ENCODE data around the gene TUBG1. TPM values are rescaled to one million over a fixed set of nuclear protein-coding genes. Genes with fewer than 3 reads are reported as not detected.

Gene TUBG1
- polyA plus RNA-seq, 1 of the 3 experiments (the other 2 are of a cell fraction) = 145 TPM

- TF ChIP-seq REST (IDR thresholded peaks at IDR 0.05; ENCODE audit: low read depth, low read length) = no peak
- no peak for TF ChIP-seq RAD21 (IDR thresholded peaks at IDR 0.05; ENCODE audit: low read length)
- no peak for TF ChIP-seq EZH2phosphoT487 (IDR thresholded peaks at IDR 0.05; ENCODE audit: borderline replicate concordance, low read depth)
- no peak for TF ChIP-seq FOXJ3 (CRISPR knock-in tag; IDR thresholded peaks at IDR 0.05)
- TF ChIP-seq, protein P1, sequence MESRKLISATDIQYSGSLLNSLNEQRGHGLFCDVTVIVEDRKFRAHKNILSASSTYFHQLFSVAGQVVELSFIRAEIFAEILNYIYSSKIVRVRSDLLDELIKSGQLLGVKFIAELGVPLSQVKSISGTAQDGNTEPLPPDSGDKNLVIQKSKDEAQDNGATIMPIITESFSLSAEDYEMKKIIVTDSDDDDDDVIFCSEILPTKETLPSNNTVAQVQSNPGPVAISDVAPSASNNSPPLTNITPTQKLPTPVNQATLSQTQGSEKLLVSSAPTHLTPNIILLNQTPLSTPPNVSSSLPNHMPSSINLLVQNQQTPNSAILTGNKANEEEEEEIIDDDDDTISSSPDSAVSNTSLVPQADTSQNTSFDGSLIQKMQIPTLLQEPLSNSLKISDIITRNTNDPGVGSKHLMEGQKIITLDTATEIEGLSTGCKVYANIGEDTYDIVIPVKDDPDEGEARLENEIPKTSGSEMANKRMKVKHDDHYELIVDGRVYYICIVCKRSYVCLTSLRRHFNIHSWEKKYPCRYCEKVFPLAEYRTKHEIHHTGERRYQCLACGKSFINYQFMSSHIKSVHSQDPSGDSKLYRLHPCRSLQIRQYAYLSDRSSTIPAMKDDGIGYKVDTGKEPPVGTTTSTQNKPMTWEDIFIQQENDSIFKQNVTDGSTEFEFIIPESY (IDR thresholded peaks at IDR 0.05; ENCODE audit: borderline replicate concordance, low read depth) = no peak
- no peak for TF ChIP-seq TAF1 (IDR thresholded peaks at IDR 0.05; ENCODE audit: borderline replicate concordance, low read depth, low read length)
- TF ChIP-seq YY1 (IDR thresholded peaks at IDR 0.05; ENCODE audit: low read depth) = no peak
- TF ChIP-seq, protein P2, sequence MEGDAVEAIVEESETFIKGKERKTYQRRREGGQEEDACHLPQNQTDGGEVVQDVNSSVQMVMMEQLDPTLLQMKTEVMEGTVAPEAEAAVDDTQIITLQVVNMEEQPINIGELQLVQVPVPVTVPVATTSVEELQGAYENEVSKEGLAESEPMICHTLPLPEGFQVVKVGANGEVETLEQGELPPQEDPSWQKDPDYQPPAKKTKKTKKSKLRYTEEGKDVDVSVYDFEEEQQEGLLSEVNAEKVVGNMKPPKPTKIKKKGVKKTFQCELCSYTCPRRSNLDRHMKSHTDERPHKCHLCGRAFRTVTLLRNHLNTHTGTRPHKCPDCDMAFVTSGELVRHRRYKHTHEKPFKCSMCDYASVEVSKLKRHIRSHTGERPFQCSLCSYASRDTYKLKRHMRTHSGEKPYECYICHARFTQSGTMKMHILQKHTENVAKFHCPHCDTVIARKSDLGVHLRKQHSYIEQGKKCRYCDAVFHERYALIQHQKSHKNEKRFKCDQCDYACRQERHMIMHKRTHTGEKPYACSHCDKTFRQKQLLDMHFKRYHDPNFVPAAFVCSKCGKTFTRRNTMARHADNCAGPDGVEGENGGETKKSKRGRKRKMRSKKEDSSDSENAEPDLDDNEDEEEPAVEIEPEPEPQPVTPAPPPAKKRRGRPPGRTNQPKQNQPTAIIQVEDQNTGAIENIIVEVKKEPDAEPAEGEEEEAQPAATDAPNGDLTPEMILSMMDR (IDR thresholded peaks at IDR 0.05) = no peak
- TF ChIP-seq RCOR1 (IDR thresholded peaks at IDR 0.05; ENCODE audit: low read length) = no peak
- no peak for TF ChIP-seq POLR2AphosphoS5 (IDR thresholded peaks at IDR 0.05; ENCODE audit: low read depth, low read length)
- TF ChIP-seq CHD2 (IDR thresholded peaks at IDR 0.05; ENCODE audit: low read length, partially characterized antibody) = no peak
- no peak for TF ChIP-seq MAX (IDR thresholded peaks at IDR 0.05; ENCODE audit: low read depth)
- TF ChIP-seq SIN3A (IDR thresholded peaks at IDR 0.05; ENCODE audit: borderline replicate concordance, low read depth, low read length) = no peak
- no peak for TF ChIP-seq SMC3 (IDR thresholded peaks at IDR 0.05; ENCODE audit: low read depth, low read length)
- Histone ChIP-seq H2AFZ (ENCODE audit: low read depth) (no peak overlapping the region), H3K27ac (ENCODE audit: low read depth in 2 of 2, low read length in 1 of 2) (no peak overlapping the region), H3K36me3 (replicated peaks in 1 of 2; ENCODE audit: control insufficient read depth in 1 of 2, insufficient read depth in 2 of 2, low read length in 1 of 2) (peaks cover 44 to 53% of the 10 kb centered on the region in 2 experiments), H3K9me2 (no peaks in the 10 kb centered on the region), H3K27me3 (ENCODE audit: insufficient read depth) (no peaks in the 10 kb centered on the region), H3K79me2 (ENCODE audit: insufficient read depth) (peaks cover 13% of the 10 kb centered on the region; the same call in 1 of the 2 replicates), H4K20me1 (ENCODE audit: insufficient read depth) (no peaks in the 10 kb centered on the region), H3K4me3 (ENCODE audit: low read depth in 2 of 2, low read length in 1 of 2) (no peak overlapping the region), H3F3A (replicated peaks; ENCODE audit: insufficient read depth) (no peaks in the 10 kb centered on the region), H3K4me2 (no peak overlapping the region), H3K9me3 (no peaks in the 10 kb centered on the region), H3K4me1 (ENCODE audit: control insufficient read depth in 1 of 2, insufficient read depth in 2 of 2, low read depth in 1 of 2, low read length in 1 of 2) (no peaks in the 10 kb centered on the region), H3K9ac (no peak overlapping the region)
- no peak for DNase-seq
- POLR2A ChIA-PET = no interaction called here
- CTCF ChIA-PET = interaction anchor here (0.7 to 4.2 kb wide), 4 partner anchors 8 to 177 kb away, joined by 3 to 26 read pairs (median 4); no protein-coding TSS in a partner anchor
- 89% methylated on average over 7 of the region's 7 CpGs for WGBS (ENCODE audit: low lambda C conversion rate)
Observed at GRCh38 chr17:42586514-42587230, 22.8 kb upstream of the TUBG1 start.

All from SK-N-SH (cell line).